HEK293T (cell line): ENCODE measurements around the gene ARID1A.

ENCODE experiments used
- ARNT ChIP-seq: fragments of 450-650 bp; IDR thresholded peaks from 2 replicates; pipeline ENCODE4 v1.6.1; 2017; ENCODE audit warnings: mild to moderate bottlenecking
- BHLHE40 ChIP-seq: fragments of 450-650 bp; IDR thresholded peaks from 2 replicates; pipeline ENCODE4 v1.6.1; 2016; ENCODE audit warnings: mild to moderate bottlenecking, moderate library complexity, borderline replicate concordance
- ELF4 ChIP-seq: fragments of 450-650 bp; IDR thresholded peaks from 2 replicates; pipeline ENCODE4 v1.6.1; 2017; ENCODE audit warnings: antibody characterized with exemption
- FOXA1 ChIP-seq: fragments of 450-650 bp; IDR thresholded peaks from 2 replicates; pipeline ENCODE4 v1.6.1; 2016; ENCODE audit warnings: mild to moderate bottlenecking
- FOXK2 ChIP-seq: fragments of 450-650 bp; IDR thresholded peaks from 2 replicates; pipeline ENCODE4 v1.6.1; 2016; ENCODE audit warnings: mild to moderate bottlenecking
- FOXM1 ChIP-seq: fragments of 450-650 bp; IDR thresholded peaks from 2 replicates; pipeline ENCODE4 v1.6.1; 2017; ENCODE audit warnings: mild to moderate bottlenecking, borderline replicate concordance
- HDGF ChIP-seq: fragments of 450-650 bp; IDR thresholded peaks from 2 replicates; pipeline ENCODE4 v1.6.1; 2017; ENCODE audit warnings: antibody characterized with exemption, borderline replicate concordance
- L3MBTL2 ChIP-seq: fragments of 450-650 bp; conservative IDR thresholded peaks from 2 replicates; pipeline ENCODE4 v1.6.1; 2016; ENCODE audit warnings: mild to moderate bottlenecking
- LEF1 ChIP-seq: fragments of 450-650 bp; IDR thresholded peaks from 2 replicates; pipeline ENCODE4 v1.6.1; 2017; ENCODE audit warnings: mild to moderate bottlenecking, borderline replicate concordance
- SP1 ChIP-seq: fragments of 450-650 bp; IDR thresholded peaks from 2 replicates; pipeline ENCODE4 v1.6.1; 2017
- SUZ12 ChIP-seq: fragments of 450-650 bp; IDR thresholded peaks from 2 replicates; pipeline ENCODE4 v1.6.1; 2016; ENCODE audit warnings: mild to moderate bottlenecking
- TARDBP ChIP-seq: fragments of 450-650 bp; IDR thresholded peaks from 2 replicates; pipeline ENCODE4 v1.6.1; 2016
- ZNF384 ChIP-seq: fragments of 450-650 bp; IDR thresholded peaks from 2 replicates; pipeline ENCODE4 v1.6.1; 2016
- TF ChIP-seq, protein P1 (sequence below): fragments of 450-650 bp; IDR thresholded peaks from 2 replicates; pipeline ENCODE4 v1.6.1; 2016

DNA sequence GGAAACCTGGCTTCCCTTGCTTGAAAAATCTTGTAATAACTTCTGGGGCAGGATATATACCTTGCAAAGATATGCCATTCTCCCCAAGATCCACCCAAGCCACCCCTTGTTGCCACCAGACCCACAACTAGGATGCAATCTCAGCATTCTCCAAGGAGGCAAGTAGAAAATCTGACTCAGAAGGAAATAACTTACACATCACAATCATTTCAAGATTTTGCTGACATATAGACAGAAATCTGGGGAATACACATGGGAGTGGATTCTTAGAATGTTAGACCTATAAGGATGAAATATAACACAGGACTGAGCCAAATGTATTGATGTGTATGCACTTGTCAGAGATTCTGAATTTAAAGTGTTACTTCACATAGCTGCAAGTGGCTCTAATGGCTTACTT is 115.9 kb downstream of the ARID1A start:
- TF ChIP-seq L3MBTL2 (no peak), FOXM1 (no peak), SP1 (no peak), FOXK2 (no peak), ARNT (no peak), SUZ12 (no peak), LEF1 (no peak), BHLHE40 (no peak), FOXA1 (no peak), ELF4 (no peak), ZNF384 (no peak), HDGF (no peak), TARDBP (no peak)
- TF ChIP-seq, protein P1, sequence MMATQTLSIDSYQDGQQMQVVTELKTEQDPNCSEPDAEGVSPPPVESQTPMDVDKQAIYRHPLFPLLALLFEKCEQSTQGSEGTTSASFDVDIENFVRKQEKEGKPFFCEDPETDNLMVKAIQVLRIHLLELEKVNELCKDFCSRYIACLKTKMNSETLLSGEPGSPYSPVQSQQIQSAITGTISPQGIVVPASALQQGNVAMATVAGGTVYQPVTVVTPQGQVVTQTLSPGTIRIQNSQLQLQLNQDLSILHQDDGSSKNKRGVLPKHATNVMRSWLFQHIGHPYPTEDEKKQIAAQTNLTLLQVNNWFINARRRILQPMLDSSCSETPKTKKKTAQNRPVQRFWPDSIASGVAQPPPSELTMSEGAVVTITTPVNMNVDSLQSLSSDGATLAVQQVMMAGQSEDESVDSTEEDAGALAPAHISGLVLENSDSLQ: no peak
